Measurements from ENCODE around the gene SMAD3.

SMAD3 gene

GRCh38 chr15:67064607-67065530 is 533 bp upstream of the SMAD3 start:
- Histone ChIP-seq H3K27me3 (ENCODE audit: insufficient read depth, low read length) (peaks cover 40% of the 10 kb centered on the region), H3K4me1 (ENCODE audit: insufficient read depth, low read length) (peaks cover 32% of the 10 kb centered on the region), H3K9me3 (ENCODE audit: insufficient read depth, low read depth, low read length) (no peaks in the 10 kb centered on the region), H3K9ac (ENCODE audit: low read depth, low read length) (peak overlapping the region; percentile 81), H3K27ac (ENCODE audit: low read depth, low read length) (peak overlapping the region; percentile 85), H3K36me3 (ENCODE audit: insufficient read depth, low read length) (no peaks in the 10 kb centered on the region), H3K4me3 (ENCODE audit: low read length) (peak overlapping the region; percentile 81)
- under 1% methylated on average over 75 of the region's 75 CpGs for WGBS

- Histone ChIP-seq H3K4me3 (ENCODE audit: low read length) (peak overlapping the region; percentile 81), H3K27ac (ENCODE audit: low read depth, low read length) (peak overlapping the region; percentile 47), H3K36me3 (ENCODE audit: insufficient read depth, low read length) (no peaks in the 10 kb centered on the region), H3K9me3 (ENCODE audit: insufficient read depth, low read depth, low read length) (no peaks in the 10 kb centered on the region), H3K9ac (ENCODE audit: low read depth, low read length) (peak overlapping the region; percentile 81), H3K27me3 (ENCODE audit: insufficient read depth, low read length) (peaks cover 36% of the 10 kb centered on the region), H3K4me1 (ENCODE audit: insufficient read depth, low read length) (peaks cover 44% of the 10 kb centered on the region)
- WGBS = under 1% methylated on average over 62 of the region's 72 CpGs
Observed at GRCh38 chr15:67066041-67066958, 898 bp downstream of the SMAD3 start.

GRCh38 chr15:67066959-67067853 is 1.8 kb downstream of the SMAD3 start:
- Histone ChIP-seq H3K36me3 (ENCODE audit: insufficient read depth, low read length) (no peaks in the 10 kb centered on the region), H3K4me1 (ENCODE audit: insufficient read depth, low read length) (peaks cover 47% of the 10 kb centered on the region), H3K27me3 (ENCODE audit: insufficient read depth, low read length) (peaks cover 29% of the 10 kb centered on the region), H3K4me3 (ENCODE audit: low read length) (peak overlapping the region; percentile 81), H3K9me3 (ENCODE audit: insufficient read depth, low read depth, low read length) (no peaks in the 10 kb centered on the region), H3K9ac (ENCODE audit: low read depth, low read length) (peak overlapping the region; percentile 81), H3K27ac (ENCODE audit: low read depth, low read length) (no peak overlapping the region; the same call in 1 of the 2 replicates)
- 6% methylated on average over 28 of the region's 28 CpGs for WGBS

- peaks cover 21% of the 10 kb centered on the region for H3K27me3 ChIP-seq (ENCODE audit: insufficient read depth, low read length)
- peak overlapping the region; percentile 45; the same call in 1 of the 2 replicates for H3K27ac ChIP-seq (ENCODE audit: low read depth, low read length)
- H3K9ac ChIP-seq (ENCODE audit: low read depth, low read length) = peak overlapping the region; percentile 81; the same call in 1 of the 2 replicates
- H3K9me3 ChIP-seq (ENCODE audit: insufficient read depth, low read depth, low read length) = no peaks in the 10 kb centered on the region
- 23% methylated on average over 3 of the region's 3 CpGs for WGBS
- peak overlapping the region; percentile 81 for H3K4me3 ChIP-seq (ENCODE audit: low read length)
- no peaks in the 10 kb centered on the region for H3K36me3 ChIP-seq (ENCODE audit: insufficient read depth, low read length)
- peaks cover 52% of the 10 kb centered on the region for H3K4me1 ChIP-seq (ENCODE audit: insufficient read depth, low read length)
Observed at GRCh38 chr15:67067930-67068551, 2.6 kb downstream of the SMAD3 start.

- H3K9me3 ChIP-seq (ENCODE audit: insufficient read depth, low read depth, low read length) = no peaks in the 10 kb centered on the region
- peak overlapping the region; percentile 81; the same call in 1 of the 2 replicates for H3K4me3 ChIP-seq (ENCODE audit: low read length)
- 75% methylated on average over 6 of the region's 6 CpGs for WGBS
- H3K9ac ChIP-seq (ENCODE audit: low read depth, low read length) = peak overlapping the region; percentile 81; the same call in 1 of the 2 replicates
- H3K4me1 ChIP-seq (ENCODE audit: insufficient read depth, low read length) = peaks cover 46% of the 10 kb centered on the region
- peaks cover 13% of the 10 kb centered on the region for H3K27me3 ChIP-seq (ENCODE audit: insufficient read depth, low read length)
- H3K27ac ChIP-seq (ENCODE audit: low read depth, low read length) = peak overlapping the region; percentile 45; the same call in 1 of the 2 replicates
- no peaks in the 10 kb centered on the region for H3K36me3 ChIP-seq (ENCODE audit: insufficient read depth, low read length)
Observed at GRCh38 chr15:67068710-67069400, 3.5 kb downstream of the SMAD3 start.

GRCh38 chr15:67070150-67070549 is 4.7 kb downstream of the SMAD3 start:
- H3K9ac ChIP-seq (ENCODE audit: low read depth, low read length) = no peak overlapping the region
- no peaks in the 10 kb centered on the region for H3K36me3 ChIP-seq (ENCODE audit: insufficient read depth, low read length)
- peaks cover 12% of the 10 kb centered on the region; the same call in 1 of the 2 replicates for H3K27me3 ChIP-seq (ENCODE audit: insufficient read depth, low read length)
- WGBS = 62% methylated on average over 5 of the region's 5 CpGs
- peaks cover 49% of the 10 kb centered on the region for H3K4me1 ChIP-seq (ENCODE audit: insufficient read depth, low read length)
- no peaks in the 10 kb centered on the region for H3K9me3 ChIP-seq (ENCODE audit: insufficient read depth, low read depth, low read length)
- no peak overlapping the region for H3K4me3 ChIP-seq (ENCODE audit: low read length)
- H3K27ac ChIP-seq (ENCODE audit: low read depth, low read length) = no peak overlapping the region

- H3K9ac ChIP-seq (ENCODE audit: low read depth, low read length) = no peak overlapping the region
- no peak overlapping the region for H3K27ac ChIP-seq (ENCODE audit: low read depth, low read length)
- no peaks in the 10 kb centered on the region for H3K36me3 ChIP-seq (ENCODE audit: insufficient read depth, low read length)
- H3K9me3 ChIP-seq (ENCODE audit: insufficient read depth, low read depth, low read length) = no peaks in the 10 kb centered on the region
- WGBS = 83% methylated on average over 8 of the region's 9 CpGs
- no peak overlapping the region for H3K4me3 ChIP-seq (ENCODE audit: low read length)
- H3K27me3 ChIP-seq (ENCODE audit: insufficient read depth, low read length) = peaks cover 12% of the 10 kb centered on the region; the same call in 1 of the 2 replicates
- H3K4me1 ChIP-seq (ENCODE audit: insufficient read depth, low read length) = peaks cover 52% of the 10 kb centered on the region
Observed at GRCh38 chr15:67070892-67071664, 5.7 kb downstream of the SMAD3 start.

GRCh38 chr15:67072442-67072841 is 7.0 kb downstream of the SMAD3 start:
- peaks cover 60% of the 10 kb centered on the region for H3K4me1 ChIP-seq (ENCODE audit: insufficient read depth, low read length)

GRCh38 chr15:67072958-67073357 is 7.6 kb downstream of the SMAD3 start:
- Histone ChIP-seq H3K36me3 (ENCODE audit: insufficient read depth, low read length) (no peaks in the 10 kb centered on the region), H3K9me3 (ENCODE audit: insufficient read depth, low read depth, low read length) (no peaks in the 10 kb centered on the region), H3K27ac (ENCODE audit: low read depth, low read length) (no peak overlapping the region), H3K4me3 (ENCODE audit: low read length) (no peak overlapping the region), H3K4me1 (ENCODE audit: insufficient read depth, low read length) (peaks cover 60% of the 10 kb centered on the region), H3K27me3 (ENCODE audit: insufficient read depth, low read length) (peaks cover under 1% of the 10 kb centered on the region; the same call in 1 of the 2 replicates), H3K9ac (ENCODE audit: low read depth, low read length) (no peak overlapping the region)
- 89% methylated on average over 2 of the region's 2 CpGs for WGBS

More at GRCh38 chr15:67072442-67072841, 7.0 kb downstream of the SMAD3 start:
- H3K36me3 ChIP-seq (ENCODE audit: insufficient read depth, low read length) = no peaks in the 10 kb centered on the region
- H3K9me3 ChIP-seq (ENCODE audit: insufficient read depth, low read depth, low read length) = no peaks in the 10 kb centered on the region
- H3K4me3 ChIP-seq (ENCODE audit: low read length) = no peak overlapping the region
- no peak overlapping the region for H3K27ac ChIP-seq (ENCODE audit: low read depth, low read length)
- H3K27me3 ChIP-seq (ENCODE audit: insufficient read depth, low read length) = peaks cover 6% of the 10 kb centered on the region; the same call in 1 of the 2 replicates
- 94% methylated on average over 1 of the region's 1 CpG for WGBS
- no peak overlapping the region for H3K9ac ChIP-seq (ENCODE audit: low read depth, low read length)

Measured in HUES64 (cell line).